Measurements from ENCODE around the gene BCAS1.

The BCAS1 gene

GRCh38 chr20:53896041-53896440 is 174.4 kb downstream of the BCAS1 start:
- TF ChIP-seq RARB (CRISPR knock-in tag; IDR thresholded peaks at IDR 0.05), result no peak
- TF ChIP-seq OSR1 (CRISPR knock-in tag; IDR thresholded peaks at IDR 0.05), result no peak
- no peak for TF ChIP-seq ISL1 (CRISPR knock-in tag; IDR thresholded peaks at IDR 0.05)
- TF ChIP-seq CSRNP3 (CRISPR knock-in tag; IDR thresholded peaks at IDR 0.05), result no peak
- no peak for TF ChIP-seq ZNF565 (CRISPR knock-in tag; conservative IDR thresholded peaks at IDR 0.05; ENCODE audit: low read depth)
- TF ChIP-seq SNAI2 (CRISPR knock-in tag; IDR thresholded peaks at IDR 0.05), result no peak
- TF ChIP-seq PPARA (CRISPR knock-in tag; IDR thresholded peaks at IDR 0.05; ENCODE audit: borderline replicate concordance), result no peak
- no peak for TF ChIP-seq ZNF70 (CRISPR knock-in tag; IDR thresholded peaks at IDR 0.05)
- no peak for TF ChIP-seq ZFP3 (CRISPR knock-in tag; IDR thresholded peaks at IDR 0.05)
- no peak for TF ChIP-seq POU6F1 (CRISPR knock-in tag; IDR thresholded peaks at IDR 0.05; ENCODE audit: borderline replicate concordance, low read depth)
- no peak for TF ChIP-seq TOX (CRISPR knock-in tag; IDR thresholded peaks at IDR 0.05; ENCODE audit: borderline replicate concordance)
- ATAC-seq, result no peak

- TF ChIP-seq CSRNP3 (CRISPR knock-in tag; IDR thresholded peaks at IDR 0.05), result no peak
- no peak for TF ChIP-seq ZFP3 (CRISPR knock-in tag; IDR thresholded peaks at IDR 0.05)
- TF ChIP-seq TCF4 (CRISPR knock-in tag; IDR thresholded peaks at IDR 0.05; ENCODE audit: borderline replicate concordance), result no peak
- TF ChIP-seq ZFP30 (CRISPR knock-in tag; IDR thresholded peaks at IDR 0.05), result no peak
- no peak for TF ChIP-seq TOX (CRISPR knock-in tag; IDR thresholded peaks at IDR 0.05; ENCODE audit: borderline replicate concordance)
- TF ChIP-seq OSR1 (CRISPR knock-in tag; IDR thresholded peaks at IDR 0.05), result no peak
- no peak for TF ChIP-seq ZNF565 (CRISPR knock-in tag; conservative IDR thresholded peaks at IDR 0.05; ENCODE audit: low read depth)
- TF ChIP-seq TSHZ2 (CRISPR knock-in tag; IDR thresholded peaks at IDR 0.05), result no peak
- no peak for ATAC-seq
These were observed 175.0 kb downstream of the BCAS1 start for GRCh38 chr20:53895385-53895755.

- TF ChIP-seq TOX (CRISPR knock-in tag; IDR thresholded peaks at IDR 0.05; ENCODE audit: borderline replicate concordance), result no peak
- TF ChIP-seq BACH2 (CRISPR knock-in tag; IDR thresholded peaks at IDR 0.05; ENCODE audit: borderline replicate concordance), result no peak
- TF ChIP-seq ISL1 (CRISPR knock-in tag; IDR thresholded peaks at IDR 0.05), result no peak
- TF ChIP-seq ZFP30 (CRISPR knock-in tag; IDR thresholded peaks at IDR 0.05), result no peak
- no peak for TF ChIP-seq ZNF565 (CRISPR knock-in tag; conservative IDR thresholded peaks at IDR 0.05; ENCODE audit: low read depth)
- no peak for TF ChIP-seq TCF4 (CRISPR knock-in tag; IDR thresholded peaks at IDR 0.05; ENCODE audit: borderline replicate concordance)
- no peak for TF ChIP-seq ZNF8 (CRISPR knock-in tag; IDR thresholded peaks at IDR 0.05)
- TF ChIP-seq OSR1 (CRISPR knock-in tag; IDR thresholded peaks at IDR 0.05), result no peak
- no peak for TF ChIP-seq PATZ1 (CRISPR knock-in tag; IDR thresholded peaks at IDR 0.05; ENCODE audit: borderline replicate concordance)
- no peak for TF ChIP-seq ZC3H10 (CRISPR knock-in tag; IDR thresholded peaks at IDR 0.05)
- no peak for TF ChIP-seq TSHZ2 (CRISPR knock-in tag; IDR thresholded peaks at IDR 0.05)
- no peak for TF ChIP-seq ESRRG (CRISPR knock-in tag; IDR thresholded peaks at IDR 0.05)
- ATAC-seq, result no peak
These were observed 175.5 kb downstream of the BCAS1 start for GRCh38 chr20:53894707-53895384.
